Activated gamma-delta T cell treated with anti-CD3 and anti-CD28 coated beads, Interleukin-2, amount 50 U/mL, for 16 hours (primary cell): ENCODE measurements around the gene MRPL14.

Source experiments
- DNase-seq: peaks from one replicate; pipeline ENCODE4 v3.0.0-alpha.2; 2020; ENCODE audit warnings: low read depth

The MRPL14 gene

GRCh38 chr6:44064948-44065272, 62.3 kb downstream of the MRPL14 start:
- DNase-seq: no peak

DNA sequence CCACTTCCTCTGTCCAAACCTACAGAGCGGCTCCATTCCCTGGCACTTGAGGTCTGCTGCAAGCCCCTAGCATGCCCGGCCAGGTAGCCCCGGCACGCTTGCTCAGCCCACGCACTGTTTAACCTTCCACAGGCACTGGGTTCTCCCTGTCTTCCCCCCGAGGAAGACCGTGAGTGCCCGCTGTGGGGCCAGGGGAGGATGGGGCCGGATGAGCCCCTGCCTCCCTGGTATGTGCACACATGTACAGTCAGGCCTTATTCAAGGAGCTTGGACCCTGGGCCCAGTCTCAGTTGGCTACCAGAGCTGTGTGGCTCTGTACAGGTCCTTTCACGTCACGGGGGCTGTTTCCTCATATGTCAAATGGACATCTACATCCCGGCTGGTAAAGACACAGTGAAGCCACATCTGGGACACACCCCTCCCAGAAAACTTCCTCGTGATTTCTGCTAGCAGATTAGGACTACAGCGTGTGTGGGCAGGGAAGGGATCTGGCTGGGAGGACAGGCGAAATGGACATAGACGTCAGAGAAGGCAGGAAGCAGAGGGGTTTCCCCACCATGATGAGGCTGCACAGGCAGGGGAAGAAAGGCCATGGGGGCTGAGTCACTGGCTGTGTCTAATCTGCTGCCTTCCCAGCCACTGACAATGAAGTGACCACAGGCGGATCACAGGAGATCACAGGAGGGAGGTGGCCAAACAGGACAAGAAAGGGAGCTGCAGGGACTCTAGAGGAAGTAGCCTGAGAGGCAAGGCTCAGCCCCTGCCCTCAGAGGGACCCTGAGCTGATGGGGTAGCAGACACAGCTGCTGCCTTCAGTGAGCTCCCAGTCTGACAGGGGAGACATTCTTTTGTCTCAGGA, 62.9 kb downstream of the MRPL14 start:
- no peak for DNase-seq

DNA sequence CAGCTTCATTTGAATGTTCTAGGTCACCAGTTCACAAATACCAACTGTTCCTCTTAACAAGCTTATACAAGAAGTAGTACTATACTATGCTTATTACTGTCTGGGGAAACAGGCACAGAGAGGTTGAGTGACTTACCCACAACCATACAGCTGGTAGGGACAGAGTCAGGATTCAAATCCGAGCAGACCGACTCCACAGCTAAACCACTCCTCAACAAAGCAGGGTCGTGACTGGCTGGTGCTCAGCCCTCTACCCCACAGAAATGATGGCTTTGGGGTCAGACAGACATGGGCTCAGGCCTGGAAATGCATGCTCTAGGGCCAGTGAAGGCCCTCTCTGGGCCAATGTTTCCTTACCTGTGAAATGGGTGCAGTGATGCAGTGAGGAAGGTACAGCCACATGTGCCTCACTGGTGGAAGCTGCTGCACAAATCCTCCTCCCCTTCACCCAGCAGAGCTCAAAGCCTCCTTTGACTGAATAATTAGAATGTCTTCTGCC, 63.6 kb downstream of the MRPL14 start:
- DNase-seq: no peak
